Spleen (tissue), 11 donors: ENCODE data around the gene EPHX1. TPM values are rescaled to one million over a fixed set of nuclear protein-coding genes. Genes with fewer than 3 reads are reported as not detected.

ENCODE experiments used
- DNase-seq: peaks from one replicate; pipeline ENCODE4 v3.0.0-alpha.2; 2020
- H3K27ac ChIP-seq, 8 donors: fragments of 200-600 bp; sonication (generic) in 7 of 8; 1 replicate in 4 of 8; 2 replicates in 4 of 8; pipeline versions ENCODE4 v1.5.0 to v1.8.0; 2016 to 2021; ENCODE audit warnings: inconsistent platforms in 4 of 8, mild to moderate bottlenecking in 4 of 8, moderate library complexity in 1 of 8
- H3K27me3 ChIP-seq, 7 donors: fragments of 200-600 bp; sonication (generic) in 6 of 7; replicated peaks in 1 of 7; 1 replicate in 4 of 7; 2 replicates in 3 of 7; pipeline versions ENCODE4 v1.5.0 to v1.8.0; 2016 to 2021; ENCODE audit warnings: inconsistent platforms in 3 of 7, mild to moderate bottlenecking in 1 of 7
- H3K36me3 ChIP-seq, 6 donors: fragments of 200-600 bp; sonication (generic) in 5 of 6; 1 replicate in 4 of 6; 2 replicates in 2 of 6; pipeline versions ENCODE4 v1.5.0 to v1.8.0; 2016 to 2021; ENCODE audit warnings: inconsistent platforms in 2 of 6
- H3K4me1 ChIP-seq, 6 donors: fragments of 200-600 bp; sonication (generic) in 5 of 6; 1 replicate in 3 of 6; 2 replicates in 3 of 6; pipeline versions ENCODE4 v1.5.0 to v1.8.0; 2016 to 2021; ENCODE audit warnings: inconsistent platforms in 3 of 6
- H3K4me3 ChIP-seq, 8 donors: fragments of 200-600 bp; sonication (generic) in 7 of 8; 1 replicate in 4 of 8; 2 replicates in 4 of 8; pipeline versions ENCODE4 v1.5.0 to v1.8.0; 2016 to 2021; ENCODE audit warnings: inconsistent platforms in 4 of 8, mild to moderate bottlenecking in 4 of 8, moderate library complexity in 2 of 8
- H3K9me3 ChIP-seq, 8 donors: fragments of 200-600 bp; sonication (generic) in 7 of 8; 1 replicate in 4 of 8; 2 replicates in 4 of 8; pipeline versions ENCODE4 v1.5.0 to v1.8.0; 2016 to 2021; ENCODE audit warnings: inconsistent platforms in 4 of 8
- POLR2A ChIP-seq, 3 donors: fragments of 450-650 bp; IDR thresholded peaks; one replicate each; pipeline ENCODE4 v1.5.1; 2017; ENCODE audit warnings: antibody characterized with exemption in 3 of 3, mild to moderate bottlenecking in 1 of 3
- POLR2AphosphoS5 ChIP-seq, 3 donors: sonication (generic); formaldehyde crosslinking; IDR thresholded peaks; one replicate each; pipeline ENCODE4 v1.5.1; 2017; ENCODE audit warnings: antibody characterized with exemption in 3 of 3
- WGBS, 5 donors: extraction: QIAGEN DNeasy Blood & Tissue Kit in 3 of 5; methylation state at CpG; one replicate each; pipeline versions ENCODE4 v1.1.5 to v1.1.7; 2013 to 2018; 5-methylcytosine and 5-hydroxymethylcytosine counted together
- intact Hi-C: fragments of 100-400 bp; cut with DNase I; formaldehyde crosslinking; loops from one replicate; pipeline ENCODE4 v1.15.0; 2023; ENCODE audit warnings: low total_unique reads
- polyA plus RNA-seq, 3 donors: library from polyadenylated mRNA; stranded (reverse); fragments of 200-250 nt; gene quantifications; one replicate each; pipeline ENCODE4 v1.2.1, GENCODE V29; 2013
- total RNA-seq, 7 donors: library from RNA; depleted of rRNA in 3 of 7; stranded (reverse); fragments of >200 nt in 3 of 7; fragmentation: NEBNext Ultra II Directional in 4 of 7; extraction: Animal tissue kit (Norgen Biotek cat#: 25700) in 4 of 7; gene quantifications; one replicate each; pipeline versions ENCODE4 v1.1.0 to v1.2.1, GENCODE V29; 2016 to 2021
- TF ChIP-seq, protein P1 (sequence below), 11 experiments: fragments of 200-600 bp in 7 of 11; fragments of 450-650 bp in 4 of 11; sonication (generic) in 4 of 11; IDR thresholded peaks in 8 of 11; conservative IDR thresholded peaks in 3 of 11; 1 replicate in 7 of 11; 2 replicates in 4 of 11; pipeline versions ENCODE4 v1.4.0 to v1.8.0; 2016 to 2021; ENCODE audit warnings: antibody characterized with exemption in 11 of 11, inconsistent platforms in 4 of 11, mild to moderate bottlenecking in 1 of 11
- donor health status: healthy with polysubstance abuse.
- donor health status: DM: no; HTN: no; CAD: no; lungs with moderate emphysema.
- donor health status: DM: no; HTN: no; CAD: no.
- donor health status: Bipolar disorder and iron deficiency.
- donor health status: healthy.
- donor health status: DM: no; HTN: no; CAD: no.
- donor health status: DM: yes; HTN: yes; CAD: no.

Gene EPHX1
- total and polyA plus RNA-seq, 10 donors: 3.9 to 92.8 (median 43.9) TPM

- Histone ChIP-seq H3K27ac (peak overlapping the region in 5 of 8 donors; percentile 9 to 96 (median 35)), H3K4me3 (no peak overlapping the region), H3K9me3 (no peaks in the 10 kb centered on the region), H3K36me3 (peaks cover 0 to 65% (median 42%) of the 10 kb centered on the region in 6 donors), H3K4me1 (peaks cover 27 to 88% (median 47%) of the 10 kb centered on the region in 6 donors), H3K27me3 (no peaks in the 10 kb centered on the region)
- intact Hi-C loops: no loop called here
- peak; percentile 78 for DNase-seq
- WGBS, 5 donors: 69 to 80% (median 70%) methylated on average over 8 to 10 of the region's 10 CpGs
- TF ChIP-seq POLR2AphosphoS5 (IDR thresholded peaks at IDR 0.05) (peak in 1 of 3 donors; percentile 6), POLR2A (IDR thresholded peaks at IDR 0.05) (no peak)
- TF ChIP-seq, protein P1, sequence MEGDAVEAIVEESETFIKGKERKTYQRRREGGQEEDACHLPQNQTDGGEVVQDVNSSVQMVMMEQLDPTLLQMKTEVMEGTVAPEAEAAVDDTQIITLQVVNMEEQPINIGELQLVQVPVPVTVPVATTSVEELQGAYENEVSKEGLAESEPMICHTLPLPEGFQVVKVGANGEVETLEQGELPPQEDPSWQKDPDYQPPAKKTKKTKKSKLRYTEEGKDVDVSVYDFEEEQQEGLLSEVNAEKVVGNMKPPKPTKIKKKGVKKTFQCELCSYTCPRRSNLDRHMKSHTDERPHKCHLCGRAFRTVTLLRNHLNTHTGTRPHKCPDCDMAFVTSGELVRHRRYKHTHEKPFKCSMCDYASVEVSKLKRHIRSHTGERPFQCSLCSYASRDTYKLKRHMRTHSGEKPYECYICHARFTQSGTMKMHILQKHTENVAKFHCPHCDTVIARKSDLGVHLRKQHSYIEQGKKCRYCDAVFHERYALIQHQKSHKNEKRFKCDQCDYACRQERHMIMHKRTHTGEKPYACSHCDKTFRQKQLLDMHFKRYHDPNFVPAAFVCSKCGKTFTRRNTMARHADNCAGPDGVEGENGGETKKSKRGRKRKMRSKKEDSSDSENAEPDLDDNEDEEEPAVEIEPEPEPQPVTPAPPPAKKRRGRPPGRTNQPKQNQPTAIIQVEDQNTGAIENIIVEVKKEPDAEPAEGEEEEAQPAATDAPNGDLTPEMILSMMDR (IDR thresholded peaks at IDR 0.05 in 8 of 11, conservative IDR thresholded peaks at IDR 0.05 in 3 of 11): peak in 7 of 11 experiments; percentile 21 to 54 (median 42)
These were observed 67.7 kb downstream of the EPHX1 start for GRCh38 chr1:225877580-225877979.

GRCh38 chr1:225878282-225878681, 68.4 kb downstream of the EPHX1 start:
- no peak overlapping the region for H3K4me3 ChIP-seq
- peak; percentile 36 for DNase-seq
- intact Hi-C loops: no loop called here

DNA sequence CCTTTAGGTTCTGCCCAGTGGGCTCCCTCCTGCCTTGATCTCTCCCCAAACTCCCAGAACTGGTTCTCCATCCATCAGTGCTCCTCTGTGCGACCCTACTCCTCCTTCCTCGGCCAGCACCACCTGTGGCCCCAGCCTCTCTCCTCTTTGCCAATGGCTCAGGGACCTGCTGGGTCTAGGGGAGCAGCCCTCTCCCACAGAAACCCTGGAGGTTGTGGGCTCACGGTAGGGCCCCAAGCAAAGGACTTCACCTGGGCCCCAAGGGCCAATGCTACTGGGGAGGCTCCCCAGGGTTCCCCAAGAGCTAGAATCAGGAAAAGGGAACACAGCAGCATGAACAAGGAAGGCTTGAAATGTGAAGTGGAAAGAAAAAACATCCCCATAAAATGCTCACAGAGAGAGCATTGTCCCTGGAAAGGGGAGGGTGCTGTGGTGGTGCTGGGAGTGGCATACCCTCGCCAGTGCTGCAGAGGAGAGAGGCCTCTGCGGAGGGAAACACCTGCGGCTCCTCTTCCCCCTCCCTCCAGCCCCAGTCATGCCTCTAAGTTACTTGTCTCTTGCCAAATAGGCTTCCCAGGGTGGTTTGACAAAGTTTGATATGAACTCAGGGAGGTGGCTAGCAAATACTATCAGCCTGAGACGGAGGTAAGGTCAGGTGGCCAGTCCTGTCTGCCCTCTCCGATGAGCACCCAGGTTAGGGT, 69.7 kb downstream of the EPHX1 start:
- TF ChIP-seq POLR2A (IDR thresholded peaks at IDR 0.05) (no peak), POLR2AphosphoS5 (IDR thresholded peaks at IDR 0.05) (no peak)
- TF ChIP-seq, protein P1 (IDR thresholded peaks at IDR 0.05 in 8 of 11, conservative IDR thresholded peaks at IDR 0.05 in 3 of 11): no peak
- DNase-seq: peak; percentile 71
- Histone ChIP-seq H3K4me3 (peak overlapping the region in 4 of 8 donors; percentile 86 to 98 (median 92)), H3K4me1 (peaks cover 27 to 89% (median 55%) of the 10 kb centered on the region in 6 donors), H3K36me3 (peaks cover 0 to 44% (median 23%) of the 10 kb centered on the region in 6 donors), H3K27me3 (no peaks in the 10 kb centered on the region), H3K9me3 (no peaks in the 10 kb centered on the region), H3K27ac (peak overlapping the region in 6 of 8 donors; percentile 25 to 96 (median 90))
- intact Hi-C loops: no loop called here
- WGBS, 5 donors: 37 to 56% (median 55%) methylated on average over 8 of the region's 8 CpGs

More at GRCh38 chr1:225878282-225878681, 68.4 kb downstream of the EPHX1 start:
- Histone ChIP-seq H3K36me3 (peaks cover 0 to 58% (median 37%) of the 10 kb centered on the region in 6 donors), H3K27me3 (no peaks in the 10 kb centered on the region), H3K4me1 (peaks cover 27 to 89% (median 51%) of the 10 kb centered on the region in 6 donors), H3K9me3 (no peaks in the 10 kb centered on the region), H3K27ac (peak overlapping the region in 5 of 8 donors; percentile 9 to 96 (median 35))
- TF ChIP-seq POLR2A (IDR thresholded peaks at IDR 0.05) (no peak), POLR2AphosphoS5 (IDR thresholded peaks at IDR 0.05) (no peak)
- TF ChIP-seq, protein P1 (IDR thresholded peaks at IDR 0.05 in 8 of 11, conservative IDR thresholded peaks at IDR 0.05 in 3 of 11): no peak
- WGBS, 5 donors: 72 to 82% (median 76%) methylated on average over 4 of the region's 4 CpGs

GRCh38 chr1:225880222-225880588, 70.3 kb downstream of the EPHX1 start:
- DNase-seq: peak; percentile 77
- Histone ChIP-seq H3K4me1 (peaks cover 27 to 90% (median 54%) of the 10 kb centered on the region in 6 donors), H3K27ac (peak overlapping the region in 6 of 8 donors; percentile 20 to 96 (median 90)), H3K9me3 (no peaks in the 10 kb centered on the region), H3K27me3 (no peaks in the 10 kb centered on the region), H3K36me3 (peaks cover 0 to 38% (median 18%) of the 10 kb centered on the region in 6 donors), H3K4me3 (peak overlapping the region in 7 of 8 donors; percentile 11 to 98 (median 92))
- intact Hi-C loops: no loop called here
- WGBS, 5 donors: 54 to 100% (median 73%) methylated on average over 2 of the region's 2 CpGs
- TF ChIP-seq POLR2A (IDR thresholded peaks at IDR 0.05) (no peak), POLR2AphosphoS5 (IDR thresholded peaks at IDR 0.05) (no peak)
- TF ChIP-seq, protein P1 (IDR thresholded peaks at IDR 0.05 in 8 of 11, conservative IDR thresholded peaks at IDR 0.05 in 3 of 11): no peak
